Ectodermal cell (in vitro differentiated cells): Measurements from ENCODE around the gene ERFL.

Source experiments
- H3K27ac ChIP-seq: 2 replicates; pipeline ENCODE4 v1.7.0; 2013; ENCODE audit warnings: mild to moderate bottlenecking, low read depth, low read length; ENCODE audit not compliant: insufficient read depth, poor library complexity, severe bottlenecking
- H3K27me3 ChIP-seq: 2 replicates; pipeline ENCODE4 v1.7.0; 2013; ENCODE audit warnings: mild to moderate bottlenecking, low read length; ENCODE audit not compliant: insufficient read depth, control insufficient read depth, poor library complexity, severe bottlenecking
- H3K36me3 ChIP-seq: one replicate; pipeline ENCODE4 v1.7.0; 2013; ENCODE audit warnings: low read length; ENCODE audit not compliant: control insufficient read depth, insufficient read depth
- H3K4me1 ChIP-seq: one replicate; pipeline ENCODE4 v1.7.0; 2013; ENCODE audit warnings: low read length; ENCODE audit not compliant: control insufficient read depth, insufficient read depth
- H3K4me3 ChIP-seq: 2 replicates; pipeline ENCODE4 v1.7.0; 2013; ENCODE audit warnings: low read depth, low read length, control low read depth; ENCODE audit not compliant: insufficient read depth
- H3K9me3 ChIP-seq: 2 replicates; pipeline ENCODE4 v1.7.0; 2013; ENCODE audit warnings: mild to moderate bottlenecking, low read length, moderate library complexity; ENCODE audit not compliant: control insufficient read depth
- WGBS, 2 experiments: methylation state at CpG; one replicate each; pipeline ENCODE4 v1.1.7; 2013; ENCODE audit warnings: missing lambda C conversion rate in 2 of 2; 5-methylcytosine and 5-hydroxymethylcytosine counted together

The ERFL gene

GRCh38 chr19:41864374-41864773 is 63.9 kb downstream of the ERFL start:
- Histone ChIP-seq H3K36me3 (peaks cover 59% of the 10 kb centered on the region), H3K27me3 (no peaks in the 10 kb centered on the region), H3K4me3 (no peak overlapping the region), H3K27ac (no peak overlapping the region), H3K9me3 (no peaks in the 10 kb centered on the region), H3K4me1 (peaks cover 17% of the 10 kb centered on the region)
- 97 to 98% methylated on average over 5 of the region's 5 CpGs for WGBS, 2 experiments

GRCh38 chr19:41863209-41863931 is 64.9 kb downstream of the ERFL start:
- Histone ChIP-seq H3K27me3 (no peaks in the 10 kb centered on the region), H3K36me3 (peaks cover 50% of the 10 kb centered on the region)
- 94 to 95% methylated on average over 11 of the region's 11 CpGs for WGBS, 2 experiments

GRCh38 chr19:41862445-41862986 is 65.7 kb downstream of the ERFL start:
- no peak overlapping the region for H3K27ac ChIP-seq
- peaks cover 42% of the 10 kb centered on the region for H3K36me3 ChIP-seq
- WGBS, 2 experiments, result 80 to 96% methylated on average over 1 to 2 of the region's 2 CpGs
- H3K4me3 ChIP-seq, result no peak overlapping the region
- no peaks in the 10 kb centered on the region for H3K9me3 ChIP-seq
- H3K27me3 ChIP-seq, result no peaks in the 10 kb centered on the region
- peaks cover 17% of the 10 kb centered on the region for H3K4me1 ChIP-seq

More at GRCh38 chr19:41863209-41863931, 64.9 kb downstream of the ERFL start:
- no peak overlapping the region for H3K27ac ChIP-seq
- peaks cover 17% of the 10 kb centered on the region for H3K4me1 ChIP-seq
- H3K4me3 ChIP-seq, result no peak overlapping the region
- no peaks in the 10 kb centered on the region for H3K9me3 ChIP-seq

- Histone ChIP-seq H3K27me3 (no peaks in the 10 kb centered on the region), H3K4me3 (peak overlapping the region; percentile 74), H3K36me3 (peaks cover 42% of the 10 kb centered on the region), H3K27ac (no peak overlapping the region), H3K4me1 (peaks cover 17% of the 10 kb centered on the region), H3K9me3 (no peaks in the 10 kb centered on the region)
- 96% methylated on average over 9 of the region's 9 CpGs for WGBS, 2 experiments
Observed at GRCh38 chr19:41861846-41862245, 66.4 kb downstream of the ERFL start.

GRCh38 chr19:41861116-41861768 is 67.0 kb downstream of the ERFL start:
- Histone ChIP-seq H3K9me3 (no peaks in the 10 kb centered on the region), H3K4me3 (peak overlapping the region; percentile 74), H3K27ac (no peak overlapping the region), H3K4me1 (peaks cover 17% of the 10 kb centered on the region), H3K36me3 (peaks cover 41% of the 10 kb centered on the region), H3K27me3 (no peaks in the 10 kb centered on the region)
- 56 to 58% methylated on average over 9 of the region's 9 CpGs for WGBS, 2 experiments

GRCh38 chr19:41860419-41861115 is 67.7 kb downstream of the ERFL start:
- Histone ChIP-seq H3K4me1 (peaks cover 17% of the 10 kb centered on the region), H3K27me3 (no peaks in the 10 kb centered on the region), H3K9me3 (no peaks in the 10 kb centered on the region), H3K4me3 (peak overlapping the region; percentile 74), H3K27ac (peak overlapping the region; percentile 60), H3K36me3 (peaks cover 37% of the 10 kb centered on the region)
- 1 to 2% methylated on average over 45 of the region's 45 CpGs for WGBS, 2 experiments

GRCh38 chr19:41859618-41860418 is 68.4 kb downstream of the ERFL start, which contains the start of gene RPS19:
Gene RPS19, plus strand, starts transcription at chr19:41860255. Its CDS starts 520 bp downstream, at chr19:41860775.
- Histone ChIP-seq H3K27ac (peak within 1 kb of the TSS; percentile 83), H3K4me3 (peak within 1 kb of the TSS; percentile 74), H3K36me3 (peaks cover 37% of the 10 kb centered on the region), H3K4me1 (peaks cover 17% of the 10 kb centered on the region), H3K27me3 (peaks cover under 1% of the 10 kb centered on the region), H3K9me3 (no peaks in the 10 kb centered on the region)
- WGBS, 2 experiments, result 0% methylated on average over 76 of the region's 76 CpGs

- H3K4me3 ChIP-seq, result no peak overlapping the region
- no peaks in the 10 kb centered on the region for H3K9me3 ChIP-seq
- peaks cover 6% of the 10 kb centered on the region for H3K27me3 ChIP-seq
- peaks cover 17% of the 10 kb centered on the region for H3K4me1 ChIP-seq
- H3K36me3 ChIP-seq, result peaks cover 32% of the 10 kb centered on the region
- H3K27ac ChIP-seq, result no peak overlapping the region
- 17 to 18% methylated on average over 7 to 8 of the region's 8 CpGs for WGBS, 2 experiments
Observed at GRCh38 chr19:41859213-41859617, 69.0 kb downstream of the ERFL start.
